ENCODE results near the gene IL12RB1. TPM values are rescaled to one million over a fixed set of nuclear protein-coding genes. Genes with fewer than 3 reads are reported as not detected.

IL12RB1 gene
- total RNA-seq, 3 donors from 2014 or later (not counting 1 experiment from before 2014, with no cell fraction given), result 90.1 to 105 (median 95.7) TPM

DNA sequence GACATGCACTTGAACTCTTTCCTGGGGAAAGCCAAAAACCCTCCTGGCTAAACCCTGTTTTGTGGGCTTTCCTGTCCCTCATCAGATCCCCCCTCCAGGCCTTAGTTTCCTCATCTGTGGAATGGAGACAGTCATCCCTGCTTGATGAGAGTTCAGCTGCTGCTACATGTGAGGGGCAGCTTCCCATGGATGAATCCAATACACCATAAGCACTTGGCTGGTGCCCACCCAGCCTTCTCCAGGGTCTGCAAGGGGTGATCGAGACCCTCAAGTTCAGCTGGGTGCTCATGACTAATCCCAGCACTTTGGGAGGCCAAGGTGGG, 21.6 kb downstream of the IL12RB1 start:
- H3K27ac ChIP-seq (ENCODE audit: low read length), result no peak overlapping the region
- Mint-ChIP-seq H3K36me3 (no peaks in the 10 kb centered on the region), H3K4me1 (no peaks in the 10 kb centered on the region), H3K9me3 (no peaks in the 10 kb centered on the region), H3K27me3 (ENCODE audit: low read depth in 2 of 2) (no peaks in the 10 kb centered on the region), H3K4me3 (no peak overlapping the region), H3K27ac (no peak overlapping the region)
- no peaks in the 10 kb centered on the region for H3K4me1 ChIP-seq (ENCODE audit: control insufficient read depth, insufficient read depth, low read length)
- intact Hi-C loops (cut with micrococcal nuclease), result no loop called here
- peaks cover 37% of the 10 kb centered on the region for H3K36me3 ChIP-seq (ENCODE audit: control insufficient read depth, insufficient read depth, low read length)
- TF ChIP-seq, protein P1, sequence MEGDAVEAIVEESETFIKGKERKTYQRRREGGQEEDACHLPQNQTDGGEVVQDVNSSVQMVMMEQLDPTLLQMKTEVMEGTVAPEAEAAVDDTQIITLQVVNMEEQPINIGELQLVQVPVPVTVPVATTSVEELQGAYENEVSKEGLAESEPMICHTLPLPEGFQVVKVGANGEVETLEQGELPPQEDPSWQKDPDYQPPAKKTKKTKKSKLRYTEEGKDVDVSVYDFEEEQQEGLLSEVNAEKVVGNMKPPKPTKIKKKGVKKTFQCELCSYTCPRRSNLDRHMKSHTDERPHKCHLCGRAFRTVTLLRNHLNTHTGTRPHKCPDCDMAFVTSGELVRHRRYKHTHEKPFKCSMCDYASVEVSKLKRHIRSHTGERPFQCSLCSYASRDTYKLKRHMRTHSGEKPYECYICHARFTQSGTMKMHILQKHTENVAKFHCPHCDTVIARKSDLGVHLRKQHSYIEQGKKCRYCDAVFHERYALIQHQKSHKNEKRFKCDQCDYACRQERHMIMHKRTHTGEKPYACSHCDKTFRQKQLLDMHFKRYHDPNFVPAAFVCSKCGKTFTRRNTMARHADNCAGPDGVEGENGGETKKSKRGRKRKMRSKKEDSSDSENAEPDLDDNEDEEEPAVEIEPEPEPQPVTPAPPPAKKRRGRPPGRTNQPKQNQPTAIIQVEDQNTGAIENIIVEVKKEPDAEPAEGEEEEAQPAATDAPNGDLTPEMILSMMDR (IDR thresholded peaks at IDR 0.05), result no peak
- no peak for DNase-seq
- H3K4me3 ChIP-seq (ENCODE audit: low read length), result no peak overlapping the region
- H3K9me3 ChIP-seq (ENCODE audit: control insufficient read depth, insufficient read depth, low read length), result no peaks in the 10 kb centered on the region
- ATAC-seq, result no peak
- no peaks in the 10 kb centered on the region for H3K27me3 ChIP-seq (ENCODE audit: control insufficient read depth, insufficient read depth, low read length)
- 100% methylated on average over 1 of the region's 1 CpG for WGBS (ENCODE audit: insufficient coverage)

DNA sequence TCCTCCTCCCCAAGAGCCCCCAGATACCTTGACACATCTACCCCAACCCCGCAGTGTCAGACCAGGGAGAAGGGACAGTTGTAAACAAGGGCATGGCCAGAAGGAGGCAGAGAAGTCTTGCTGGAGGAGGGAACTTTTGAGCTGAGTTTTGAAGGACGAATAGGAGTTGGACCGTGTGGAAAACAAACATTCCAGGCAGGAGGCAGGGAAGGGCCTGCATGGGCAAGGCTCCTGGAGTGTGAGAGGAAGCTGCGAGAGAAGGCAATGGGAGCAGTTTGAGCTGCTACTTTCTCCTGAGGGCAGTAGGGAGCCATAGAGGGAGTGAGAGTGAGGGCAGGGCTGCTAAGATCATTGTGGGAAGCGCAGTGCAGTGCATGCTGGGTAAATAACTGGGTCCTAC, 23.3 kb downstream of the IL12RB1 start:
- no peak overlapping the region for H3K4me3 ChIP-seq (ENCODE audit: low read length)
- Mint-ChIP-seq H3K27ac (peak overlapping the region in 1 of 2 donors; percentile 17), H3K4me3 (no peak overlapping the region), H3K27me3 (ENCODE audit: low read depth in 2 of 2) (no peaks in the 10 kb centered on the region), H3K36me3 (no peaks in the 10 kb centered on the region), H3K9me3 (no peaks in the 10 kb centered on the region), H3K4me1 (peaks cover 3% of the 10 kb centered on the region in 2 donors)
- H3K36me3 ChIP-seq (ENCODE audit: control insufficient read depth, insufficient read depth, low read length), result peaks cover 41% of the 10 kb centered on the region
- TF ChIP-seq, protein P1 (IDR thresholded peaks at IDR 0.05), result no peak
- DNase-seq (peak in 1 of 2 donors; percentile 62), ATAC-seq (peak in 1 of 3 donors; percentile 38)
- H3K27ac ChIP-seq (ENCODE audit: low read length), result no peak overlapping the region
- peaks cover 4% of the 10 kb centered on the region for H3K4me1 ChIP-seq (ENCODE audit: control insufficient read depth, insufficient read depth, low read length)
- no peaks in the 10 kb centered on the region for H3K27me3 ChIP-seq (ENCODE audit: control insufficient read depth, insufficient read depth, low read length)
- intact Hi-C loops (cut with micrococcal nuclease), result no loop called here
- 91% methylated on average over 5 of the region's 5 CpGs for WGBS (ENCODE audit: insufficient coverage)
- H3K9me3 ChIP-seq (ENCODE audit: control insufficient read depth, insufficient read depth, low read length), result no peaks in the 10 kb centered on the region

DNA sequence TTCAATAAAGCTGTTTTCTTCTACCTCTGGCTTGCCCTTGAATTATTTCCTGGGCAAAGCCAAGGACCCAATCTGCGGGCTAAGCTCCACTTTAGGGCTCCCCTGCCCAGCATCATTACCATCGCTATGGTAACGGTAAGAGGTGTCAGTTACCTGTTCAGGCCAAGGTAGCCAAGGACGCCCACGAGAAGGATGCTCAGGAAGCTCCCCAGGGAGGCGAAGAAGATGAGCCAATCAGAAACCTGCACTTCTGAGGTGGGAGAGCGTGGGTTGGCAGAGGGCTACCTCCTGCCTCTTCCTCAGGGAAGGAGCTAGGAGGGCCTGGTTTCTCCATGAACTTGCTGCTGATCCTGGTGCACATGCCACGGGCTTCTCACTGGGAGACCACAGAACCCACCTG, 24.7 kb downstream of the IL12RB1 start:
- Histone ChIP-seq H3K4me3 (ENCODE audit: low read length) (no peak overlapping the region), H3K27me3 (ENCODE audit: control insufficient read depth, insufficient read depth, low read length) (no peaks in the 10 kb centered on the region), H3K36me3 (ENCODE audit: control insufficient read depth, insufficient read depth, low read length) (peaks cover 41% of the 10 kb centered on the region), H3K27ac (ENCODE audit: low read length) (no peak overlapping the region), H3K4me1 (ENCODE audit: control insufficient read depth, insufficient read depth, low read length) (peaks cover 12% of the 10 kb centered on the region), H3K9me3 (ENCODE audit: control insufficient read depth, insufficient read depth, low read length) (no peaks in the 10 kb centered on the region)
- ATAC-seq (no peak), DNase-seq (no peak)
- H3K27ac Mint-ChIP-seq, result no peak overlapping the region
- peaks cover 9 to 11% of the 10 kb centered on the region in 2 donors for H3K4me1 Mint-ChIP-seq
- TF ChIP-seq, protein P1 (IDR thresholded peaks at IDR 0.05), result no peak
- no peaks in the 10 kb centered on the region for H3K9me3 Mint-ChIP-seq
- 92% methylated on average over 8 of the region's 8 CpGs for WGBS (ENCODE audit: insufficient coverage)
- H3K4me3 Mint-ChIP-seq, result no peak overlapping the region
- intact Hi-C loops (cut with micrococcal nuclease), result no loop called here
- H3K27me3 Mint-ChIP-seq (ENCODE audit: low read depth in 2 of 2), result no peaks in the 10 kb centered on the region
- H3K36me3 Mint-ChIP-seq, result no peaks in the 10 kb centered on the region

DNA sequence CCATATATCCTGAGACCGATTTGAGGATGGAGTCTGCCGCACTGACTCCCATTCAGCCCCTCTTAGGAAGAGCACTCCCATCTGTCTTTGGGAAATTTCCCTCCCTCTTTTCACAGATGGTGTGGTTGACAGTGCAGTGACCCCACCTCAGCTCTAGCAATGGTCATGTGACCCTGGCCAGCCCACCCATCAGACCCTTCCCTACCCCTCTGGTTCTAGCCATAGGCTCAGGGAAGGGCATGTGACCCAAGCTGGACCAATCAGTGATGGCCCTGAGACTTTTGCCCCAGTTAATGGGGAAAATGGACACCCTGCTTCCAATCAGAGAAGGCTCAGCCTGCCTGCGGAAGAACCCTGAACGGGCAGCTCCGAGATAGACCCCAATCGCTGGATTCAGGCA, 26.3 kb downstream of the IL12RB1 start:
- Mint-ChIP-seq H3K4me3 (no peak overlapping the region), H3K36me3 (no peaks in the 10 kb centered on the region), H3K9me3 (no peaks in the 10 kb centered on the region), H3K27me3 (ENCODE audit: low read depth in 2 of 2) (no peaks in the 10 kb centered on the region), H3K4me1 (peaks cover 9 to 11% of the 10 kb centered on the region in 2 donors), H3K27ac (no peak overlapping the region)
- no peaks in the 10 kb centered on the region for H3K9me3 ChIP-seq (ENCODE audit: control insufficient read depth, insufficient read depth, low read length)
- H3K36me3 ChIP-seq (ENCODE audit: control insufficient read depth, insufficient read depth, low read length), result peaks cover 38% of the 10 kb centered on the region
- no peaks in the 10 kb centered on the region for H3K27me3 ChIP-seq (ENCODE audit: control insufficient read depth, insufficient read depth, low read length)
- intact Hi-C loops (cut with micrococcal nuclease), result no loop called here
- peaks cover 12% of the 10 kb centered on the region for H3K4me1 ChIP-seq (ENCODE audit: control insufficient read depth, insufficient read depth, low read length)
- no peak overlapping the region for H3K4me3 ChIP-seq (ENCODE audit: low read length)
- DNase-seq, result no peak
- no peak overlapping the region for H3K27ac ChIP-seq (ENCODE audit: low read length)
- TF ChIP-seq, protein P1 (IDR thresholded peaks at IDR 0.05), result no peak
- ATAC-seq, result no peak
- 97% methylated on average over 6 of the region's 6 CpGs for WGBS (ENCODE audit: insufficient coverage)

Measured in natural killer cell (primary cell).